Raji (cell line): Measurements from ENCODE around the gene IGLL5.

Source experiments
- POLR2A ChIP-seq: IDR thresholded peaks from 2 replicates; pipeline ENCODE4 v1.6.1; 2011; ENCODE audit warnings: low read depth, low read length, control low read depth; ENCODE audit not compliant: insufficient read depth

IGLL5 gene

DNA sequence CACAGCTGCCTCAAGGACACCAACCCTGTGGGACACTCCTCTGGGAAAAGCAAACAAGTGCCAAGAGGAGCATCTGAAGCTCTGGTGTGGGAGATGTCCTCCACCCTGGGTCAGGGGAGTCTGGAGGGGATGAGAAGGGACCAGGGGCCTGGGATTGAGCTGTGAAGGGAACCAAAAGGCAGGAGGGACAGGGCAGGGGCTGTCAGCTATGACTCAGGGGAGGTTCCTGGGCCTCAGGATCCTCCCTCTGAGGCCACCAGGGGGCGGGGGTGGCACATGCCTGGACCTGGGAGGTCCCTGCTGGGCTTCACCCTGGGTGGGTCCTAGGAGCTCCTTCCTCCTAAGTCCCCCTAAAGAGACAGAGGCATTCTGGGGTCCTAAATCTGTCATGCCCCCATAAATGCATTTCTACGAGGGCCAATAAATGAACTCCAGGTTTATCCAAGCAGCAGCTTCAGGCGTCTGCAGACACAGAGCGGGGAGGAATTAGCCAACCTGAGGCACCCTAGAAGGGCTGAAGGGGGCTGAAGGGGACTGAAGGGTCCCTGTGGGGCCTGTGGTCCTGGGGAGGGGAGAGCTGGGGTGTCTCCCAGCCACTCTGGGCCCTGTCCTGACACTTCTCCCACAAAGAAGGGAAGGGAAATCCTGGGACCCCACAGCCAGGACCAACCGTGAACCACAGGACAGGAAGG, 31.9 kb upstream of the IGLL5 start:
- no peak for TF ChIP-seq POLR2A

DNA sequence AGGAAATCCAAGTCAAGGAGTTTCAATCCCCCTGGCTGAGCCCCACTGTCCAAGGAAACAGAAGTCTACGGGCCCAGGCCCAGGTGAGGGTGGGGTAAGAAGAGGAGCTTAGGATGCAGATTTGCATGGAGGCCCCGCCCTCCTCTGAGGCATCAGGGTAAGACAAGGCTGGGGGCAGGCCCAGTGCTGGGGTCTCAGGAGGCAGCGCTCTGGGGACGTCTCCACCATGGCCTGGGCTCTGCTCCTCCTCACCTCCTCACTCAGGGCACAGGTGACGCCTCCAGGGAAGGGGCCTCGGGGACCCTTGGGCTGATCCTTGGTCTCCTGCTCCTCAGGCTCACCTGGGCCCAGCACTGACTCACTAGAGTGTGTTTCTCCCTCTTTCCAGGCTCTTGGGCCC, 31.3 kb upstream of the IGLL5 start:
- TF ChIP-seq POLR2A = no peak

DNA sequence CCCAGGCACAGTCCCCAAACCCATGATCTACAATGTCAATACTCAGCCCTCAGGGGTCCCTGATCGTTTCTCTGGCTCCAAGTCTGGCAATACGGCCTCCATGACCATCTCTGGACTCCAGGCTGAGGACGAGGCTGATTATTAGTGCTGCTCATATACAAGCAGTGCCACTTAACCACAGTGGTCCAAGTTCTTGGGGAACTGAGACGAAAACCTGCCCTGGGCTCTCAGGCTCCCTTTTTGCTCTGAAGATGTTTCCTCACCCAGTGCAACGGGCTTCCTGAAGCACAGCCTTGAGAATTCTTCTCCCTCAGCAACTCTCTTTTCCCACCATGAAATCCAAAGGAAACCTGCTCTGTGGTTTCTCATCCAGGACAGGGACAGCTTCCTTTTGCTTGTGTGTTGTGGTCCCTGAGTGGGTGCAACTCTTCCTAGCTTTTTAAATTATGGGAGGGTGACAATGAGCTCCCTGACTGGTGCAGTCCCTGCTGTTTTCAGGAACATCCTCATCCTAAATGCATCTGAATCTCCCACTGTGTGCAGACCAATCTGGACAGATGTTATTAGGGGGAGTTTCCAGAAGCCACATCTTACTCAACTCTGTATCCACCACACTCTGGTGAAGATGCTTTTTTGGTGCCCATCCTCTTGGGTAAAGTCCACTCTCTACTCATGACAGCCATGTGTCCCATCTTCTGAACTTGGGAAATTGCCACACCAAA, 30.6 kb upstream of the IGLL5 start:
- TF ChIP-seq POLR2A = no peak

DNA sequence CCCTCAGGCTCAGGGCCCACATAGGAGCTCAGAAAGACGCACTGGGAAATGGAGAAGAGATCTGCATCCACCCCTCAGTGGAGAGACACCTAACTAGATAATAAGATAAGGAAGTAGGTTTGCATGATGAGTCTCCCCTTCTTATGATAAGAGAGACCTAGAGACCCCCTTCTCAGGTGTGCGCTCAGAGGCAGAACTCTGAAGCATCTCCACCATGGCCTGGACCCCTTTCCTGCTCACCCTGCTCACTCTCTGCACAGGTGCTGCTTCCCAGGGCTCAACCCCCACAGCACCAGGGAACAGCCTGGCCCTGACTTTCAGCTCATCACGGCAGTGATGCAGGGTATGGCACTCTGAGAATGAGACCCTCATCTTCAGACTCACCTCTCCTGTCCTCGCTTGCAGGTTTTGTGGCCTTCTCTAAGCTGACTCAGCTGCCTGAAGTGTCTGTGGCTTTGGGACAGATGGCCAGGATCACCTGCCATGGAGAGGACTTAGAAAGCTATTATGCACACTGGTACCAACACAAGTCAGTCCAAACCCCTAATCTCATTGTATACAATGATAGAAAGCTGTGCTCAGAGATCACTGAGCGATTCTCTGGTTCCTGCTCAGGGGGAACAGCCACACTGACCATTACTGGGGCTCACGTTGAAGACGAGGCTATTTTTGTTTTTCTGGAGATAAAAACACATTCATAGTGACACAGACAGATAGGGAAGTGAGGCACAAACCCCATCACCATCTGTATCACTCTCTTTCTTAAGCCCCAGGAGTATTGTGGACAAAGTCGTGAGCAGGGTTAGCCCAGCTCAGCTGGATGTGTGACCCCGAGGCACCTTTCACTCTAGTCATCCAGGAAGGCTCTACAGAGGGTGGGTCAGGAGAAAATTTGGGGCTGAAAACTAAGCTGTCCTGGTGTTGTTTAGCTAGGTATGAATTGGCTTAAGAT, 29.7 kb upstream of the IGLL5 start:
- TF ChIP-seq POLR2A = no peak

DNA sequence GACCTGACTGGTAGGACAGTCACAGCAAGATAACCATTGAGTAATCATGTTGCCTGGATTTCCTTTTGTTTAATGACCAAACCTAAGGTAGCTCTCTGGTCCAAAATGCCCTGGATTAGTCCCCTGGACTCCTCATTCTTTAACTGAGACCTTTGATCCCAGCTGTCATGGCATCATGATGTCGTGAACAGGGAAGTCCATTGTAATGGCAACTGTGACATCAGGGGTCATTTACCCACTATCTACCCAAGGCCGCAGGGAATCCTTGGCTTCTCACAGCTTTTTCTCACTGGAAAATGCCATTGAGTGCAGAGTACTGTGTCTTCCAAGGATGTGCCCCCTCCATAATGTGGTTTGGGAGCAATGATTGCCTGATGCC, 29.1 kb upstream of the IGLL5 start:
- TF ChIP-seq POLR2A = no peak

DNA sequence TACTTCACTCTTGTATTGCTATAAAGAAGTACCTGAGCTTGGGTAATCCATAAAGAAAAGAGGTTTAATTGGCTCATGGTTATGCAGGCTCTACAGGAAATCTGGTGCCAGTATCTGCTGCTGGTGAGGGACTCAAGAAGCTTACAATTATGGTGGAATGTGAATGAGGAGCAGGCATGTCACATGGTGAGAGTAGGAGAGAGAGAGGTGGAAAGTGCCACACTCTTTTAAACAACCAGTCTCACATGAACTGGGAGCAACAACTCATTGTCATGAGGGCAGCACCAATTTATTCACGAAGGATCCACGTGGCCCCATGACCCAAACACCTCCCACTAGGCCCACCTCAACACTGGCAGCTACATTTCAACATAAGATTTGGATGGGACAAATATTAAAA, 24.6 kb upstream of the IGLL5 start:
- TF ChIP-seq POLR2A = peak; percentile 59

DNA sequence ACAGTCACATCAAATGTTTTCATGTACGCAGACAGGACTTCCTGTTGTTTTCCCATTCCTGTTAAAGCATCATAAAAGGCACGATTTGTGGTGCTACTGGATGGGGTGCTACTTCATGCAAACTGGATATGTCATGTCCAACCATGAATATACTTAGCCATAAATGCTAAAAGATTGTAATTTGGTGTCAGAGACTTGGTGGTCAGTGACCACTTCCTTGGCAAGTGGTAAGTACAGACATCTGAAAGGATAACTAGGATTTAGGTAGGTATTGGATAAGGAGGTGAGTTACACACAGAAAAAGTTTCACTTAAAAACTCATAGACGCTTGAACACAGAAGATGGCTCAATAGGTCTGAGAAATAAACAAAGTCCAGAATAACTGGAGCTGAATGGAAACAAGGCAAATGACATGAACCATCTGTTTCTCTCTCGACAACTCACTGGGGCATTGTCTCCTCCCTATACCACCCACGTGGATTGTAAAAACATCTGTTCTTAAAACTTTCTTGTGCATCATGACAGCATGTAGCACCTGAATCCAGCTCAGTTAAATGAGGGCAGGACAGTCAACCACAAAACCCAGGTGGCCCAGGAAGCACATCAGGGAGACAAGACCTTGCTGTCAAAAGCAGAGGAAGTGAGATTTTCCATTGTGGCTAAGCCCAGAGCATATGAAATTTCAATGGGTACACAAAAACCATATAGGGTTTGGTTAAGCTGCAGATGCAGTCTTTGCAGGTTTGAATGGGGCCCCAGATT, 22.1 kb upstream of the IGLL5 start:
- peak; percentile 11; the same call in 1 of the 2 replicates for TF ChIP-seq POLR2A

DNA sequence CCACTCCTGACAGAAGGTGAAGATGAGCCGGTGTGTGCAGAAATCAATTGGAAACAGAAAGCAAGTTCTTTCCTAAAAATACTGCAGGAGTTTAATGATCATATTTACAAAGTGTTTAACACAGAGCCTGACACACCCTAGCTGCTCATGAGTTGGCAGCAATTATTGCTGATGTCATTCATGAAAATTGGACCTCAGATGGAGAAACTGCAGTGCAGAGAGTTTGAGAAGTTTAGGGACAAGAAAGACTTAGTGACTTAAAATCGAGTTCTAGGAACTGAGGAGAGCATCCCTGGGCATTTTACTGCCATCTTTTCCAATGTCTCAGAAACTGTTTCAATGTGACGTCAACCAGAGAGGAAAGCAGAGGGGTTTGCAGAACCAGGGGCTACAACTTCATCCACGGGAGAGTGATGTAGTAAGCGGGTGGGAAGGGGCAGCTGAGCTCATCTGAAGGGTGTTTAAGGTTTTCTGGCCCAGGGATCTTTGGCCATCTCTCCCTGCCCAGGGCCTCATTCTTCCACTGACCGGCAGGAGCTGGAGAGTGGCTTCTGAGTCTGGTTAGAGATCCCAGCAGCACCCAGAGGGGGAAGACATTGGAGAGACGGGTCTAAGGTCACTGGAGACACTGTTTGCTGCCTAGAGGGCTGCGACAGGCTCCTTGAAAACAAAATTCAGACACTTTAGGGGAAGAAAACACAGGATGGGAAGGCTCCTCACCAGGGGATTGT, 21.1 kb upstream of the IGLL5 start:
- no peak for TF ChIP-seq POLR2A

DNA sequence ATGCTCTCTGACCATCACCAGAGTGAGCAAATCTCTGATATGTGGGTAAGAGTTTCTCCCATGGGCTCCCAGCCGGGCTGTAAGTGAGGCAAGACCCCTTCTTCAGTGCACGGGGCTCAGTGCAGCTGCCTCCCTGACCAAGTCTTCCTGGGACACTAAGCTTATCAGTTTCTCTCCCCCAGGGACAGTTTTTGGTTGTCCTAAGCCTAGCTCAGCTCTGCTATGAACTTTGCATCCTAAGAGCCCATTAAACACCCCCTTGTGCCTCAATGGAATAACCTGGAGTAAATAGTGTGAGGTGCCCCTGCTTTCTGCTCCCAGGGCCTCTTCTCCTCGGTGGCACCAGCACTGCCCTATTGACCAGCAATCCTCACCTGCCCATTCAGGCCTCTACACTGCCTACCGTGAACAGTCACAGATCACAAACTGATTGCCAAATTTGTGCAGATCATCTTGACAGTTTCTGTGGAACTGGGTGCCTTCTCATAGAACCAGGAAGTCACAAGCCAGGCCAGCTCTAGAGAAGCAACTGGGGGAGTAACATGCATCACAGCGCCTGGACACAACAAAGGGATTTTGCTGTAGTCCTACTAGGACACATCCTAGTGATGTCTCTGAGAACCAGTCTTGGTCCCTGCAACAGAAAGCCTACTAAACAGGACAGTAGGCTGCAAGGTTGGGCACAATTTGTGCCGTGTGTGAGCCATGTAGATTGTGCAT, 19.5 kb upstream of the IGLL5 start:
- no peak for TF ChIP-seq POLR2A

DNA sequence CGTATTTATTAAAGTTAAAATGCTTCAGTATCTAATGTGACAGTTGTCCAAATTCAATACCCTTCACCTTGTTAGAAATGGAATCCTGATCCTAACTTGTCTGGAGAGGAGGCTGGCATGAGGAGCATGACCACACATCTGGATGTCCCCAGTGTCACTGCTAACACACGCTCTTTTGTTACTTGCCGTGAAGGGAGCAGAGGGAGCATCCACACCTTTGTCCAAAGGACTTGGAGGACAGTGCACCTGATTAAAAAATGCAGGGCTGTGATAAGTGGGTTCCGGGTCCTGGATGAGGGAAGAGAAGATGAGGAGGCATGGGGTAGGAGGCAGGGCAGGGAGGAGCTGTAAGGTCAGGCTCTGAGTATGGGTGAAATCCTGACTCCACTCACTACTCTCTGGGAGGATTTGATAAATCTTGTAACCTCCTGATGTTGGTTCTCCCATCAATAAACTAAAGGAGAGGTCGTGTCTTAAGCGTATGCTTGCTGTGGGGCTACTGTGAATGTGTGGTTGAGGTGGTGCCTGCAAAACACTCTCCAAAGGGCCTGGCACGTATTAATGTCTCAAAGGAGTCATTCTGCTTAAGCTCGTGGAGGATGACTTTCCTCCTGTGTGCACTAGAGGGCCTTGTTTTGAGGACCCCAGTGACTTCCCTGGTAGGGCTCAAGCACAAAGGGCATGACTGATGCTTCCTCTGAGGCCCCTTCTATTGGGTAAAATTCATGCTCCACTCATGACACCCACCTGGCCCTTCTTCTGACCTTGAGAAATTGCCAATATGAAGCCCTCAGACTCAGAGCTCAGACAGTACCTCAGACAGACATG, 16.8 kb upstream of the IGLL5 start:
- no peak for TF ChIP-seq POLR2A

DNA sequence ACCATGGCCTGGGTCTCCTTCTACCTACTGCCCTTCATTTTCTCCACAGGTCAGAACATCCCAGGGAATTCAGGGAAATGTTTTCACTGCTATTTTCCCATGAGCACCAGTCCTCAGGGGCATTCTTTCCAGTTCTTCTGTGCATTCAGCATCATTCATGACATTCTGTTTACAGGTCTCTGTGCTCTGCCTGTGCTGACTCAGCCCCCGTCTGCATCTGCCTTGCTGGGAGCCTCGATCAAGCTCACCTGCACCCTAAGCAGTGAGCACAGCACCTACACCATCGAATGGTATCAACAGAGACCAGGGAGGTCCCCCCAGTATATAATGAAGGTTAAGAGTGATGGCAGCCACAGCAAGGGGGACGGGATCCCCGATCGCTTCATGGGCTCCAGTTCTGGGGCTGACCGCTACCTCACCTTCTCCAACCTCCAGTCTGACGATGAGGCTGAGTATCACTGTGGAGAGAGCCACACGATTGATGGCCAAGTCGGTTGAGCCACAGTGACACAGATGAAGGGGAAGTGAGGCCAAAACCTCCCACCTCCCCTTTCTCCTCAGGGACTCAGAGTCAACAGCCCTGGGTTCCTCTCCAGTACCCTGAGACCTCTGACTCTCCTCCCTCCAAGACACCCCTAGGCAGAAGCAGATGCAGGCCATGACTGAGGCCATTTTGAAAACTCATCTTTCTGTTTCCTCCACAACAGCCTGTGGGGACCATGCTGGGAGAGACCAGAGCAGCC, 15.9 kb upstream of the IGLL5 start:
- TF ChIP-seq POLR2A = no peak
